HepG2 (cell line): ENCODE results near the gene ALDH3B1. TPM values are rescaled to one million over a fixed set of nuclear protein-coding genes. Genes with fewer than 3 reads are reported as not detected.
"Not testable (repeated sequence)": the region's sequence is repeated elsewhere in the genome, so short reads cannot be mapped to it uniquely, and the experiment has no call there.

Source experiments
- ATAC-seq: fragments of 200-7000 bp; cut with Tn5 transposase; 3 replicates; pipeline ENCODE4 v1.9.1; 2020; ENCODE audit warnings: mild to moderate bottlenecking, moderate library complexity
- BruUV-seq: library from RNA; stranded (reverse); fragments of 400-500 nt; replicated peaks from 2 replicates; lab custom pipeline; 2021; lab: Mats Ljungman, UMichigan
- CTCF ChIA-PET: fragments of 300-600 bp; formaldehyde crosslinking; extraction: SDS; loops from one replicate; lab custom pipeline; 2021; ENCODE audit warnings: low total read pairs, inconsistent platforms, low intra/inter-chr PET ratio; lab: Yijun Ruan, JAX
- POLR2A ChIA-PET: fragments of 350-600 bp; sonication (Branson Sonifier 250); formaldehyde crosslinking; loops from one replicate; lab custom pipeline; 2020; ENCODE audit warnings: antibody characterized with exemption, inconsistent platforms; lab: Yijun Ruan, JAX
- DNase-seq: peaks from one replicate; pipeline ENCODE4 v3.0.0-alpha.2; 2015; ENCODE audit warnings: low spot score
- FAIRE-seq: peaks from 3 replicates; lab custom pipeline; 2011; peaks lifted over from hg19 to GRCh38; lab: Jason Lieb, UNC
- H2AFZ ChIP-seq: one replicate; pipeline ENCODE4 v1.6.1; 2011; ENCODE audit warnings: low read length, inconsistent platforms
- H3K27ac ChIP-seq: fragments of 300-600 bp; 3 replicates; pipeline ENCODE4 v1.8.0; 2011; ENCODE audit warnings: mixed run types, mild to moderate bottlenecking, mixed read lengths, low read length, inconsistent platforms; ENCODE audit not compliant: insufficient read depth; ENCODE audit errors: extremely low read length
- H3K27me3 ChIP-seq, 2 experiments: fragments of 200-600 bp in 1 of 2; 2 replicates in 1 of 2; 3 replicates in 1 of 2; pipeline versions ENCODE4 v1.6.0 to v1.8.0; 2011; ENCODE audit warnings: low read length in 2 of 2, mild to moderate bottlenecking in 2 of 2, moderate library complexity in 2 of 2, inconsistent platforms in 1 of 2; ENCODE audit not compliant: insufficient read depth in 2 of 2, control insufficient read depth in 1 of 2
- H3K36me3 ChIP-seq, 2 experiments: fragments of 200-600 bp in 1 of 2; replicated peaks in 1 of 2; 2 replicates in 1 of 2; 3 replicates in 1 of 2; pipeline versions ENCODE4 v1.5.1 to v1.8.0; 2011; ENCODE audit warnings: low read length in 2 of 2, inconsistent platforms in 1 of 2; ENCODE audit not compliant: insufficient read depth in 2 of 2, control insufficient read depth in 1 of 2
- H3K4me1 ChIP-seq: 2 replicates; pipeline ENCODE4 v1.5.1; 2012; ENCODE audit warnings: low read length, inconsistent platforms; ENCODE audit not compliant: insufficient read depth
- H3K4me2 ChIP-seq: 2 replicates; pipeline ENCODE4 v1.6.0; 2011; ENCODE audit warnings: low read depth, low read length, inconsistent platforms
- H3K4me3 ChIP-seq, 3 experiments: fragments of 200-600 bp in 1 of 3; sonication (generic), shearing (Covaris generic) in 1 of 3; replicated peaks in 1 of 3; 2 replicates each; pipeline ENCODE4 v1.5.1; 2011 to 2016; ENCODE audit warnings: low read length in 3 of 3, inconsistent platforms in 2 of 3, low read depth in 2 of 3, mild to moderate bottlenecking in 2 of 3, control low read depth in 1 of 3, mixed read lengths in 1 of 3; ENCODE audit not compliant: insufficient read depth in 1 of 3
- H3K79me2 ChIP-seq: one replicate; pipeline ENCODE4 v1.6.1; 2011; ENCODE audit warnings: low read length, inconsistent platforms; ENCODE audit not compliant: insufficient read depth
- H3K9ac ChIP-seq: 2 replicates; pipeline ENCODE4 v1.6.0; 2011; ENCODE audit warnings: mild to moderate bottlenecking, low read depth, low read length, inconsistent platforms; ENCODE audit not compliant: insufficient read depth
- H3K9me3 ChIP-seq: 2 replicates; pipeline ENCODE4 v1.5.1; 2012; ENCODE audit warnings: mild to moderate bottlenecking, low read length
- H4K20me1 ChIP-seq: 2 replicates; pipeline ENCODE4 v1.6.0; 2011; ENCODE audit warnings: inconsistent platforms, mild to moderate bottlenecking, low read length, moderate library complexity; ENCODE audit not compliant: insufficient read depth
- THAP11 ChIP-seq: IDR thresholded peaks from 2 replicates; pipeline ENCODE4 v1.6.1; 2016; ENCODE audit warnings: missing biosample characterization, missing genetic modification reagents
- ZNF143 ChIP-seq: sonication (generic); formaldehyde crosslinking; IDR thresholded peaks from 2 replicates; pipeline ENCODE4 v1.4.0; 2020; ENCODE audit warnings: missing genetic modification reagents
- WGBS: methylation state at CpG from one replicate; pipeline ENCODE4 v1.1.6; 2017; ENCODE audit warnings: low lambda C conversion rate; 5-methylcytosine and 5-hydroxymethylcytosine counted together
- in situ Hi-C: cut with HindIII; loops from 2 replicates; pipeline ENCODE4 v1.10.0; 2017; ENCODE audit warnings: low pct_unique_long_range_greater_than_20kb; ENCODE audit not compliant: extremely low pct_ligation_motif_present
- intact Hi-C: fragments of 100-400 bp; cut with micrococcal nuclease; formaldehyde crosslinking; loops from one replicate; pipeline ENCODE4 v1.10.0; 2022; ENCODE audit not compliant: unreplicated experiment
- polyA plus RNA-seq, 8 experiments: library from polyadenylated mRNA; depleted of rRNA in 3 of 8; stranded (reverse) in 7 of 8; unstranded in 1 of 8; fragments of >200 nt; fragmentation: Illumina TruSeq in 4 of 8; extraction: Trizol in 4 of 8; gene quantifications; 2 replicates each; pipeline versions ENCODE4 v1.2.1 to v1.2.3, GENCODE V29; 2011 to 2016; ENCODE audit warnings: low read depth in 4 of 8, missing spikeins in 1 of 8, mixed read lengths in 1 of 8; ENCODE audit not compliant: insufficient read depth in 1 of 8
- total RNA-seq, 5 experiments: library from RNA; depleted of rRNA; stranded (reverse); fragments of >200 nt; fragmentation: Illumina TruSeq; extraction: Trizol; gene quantifications; 2 replicates each; pipeline ENCODE4 v1.2.3, GENCODE V29; 2016; ENCODE audit warnings: low read depth in 1 of 5

ALDH3B1 gene
- total and polyA plus RNA-seq, 2 of the 13 experiments (the other 11 are each of a cell fraction or from before 2014, with no cell fraction given), result 4.0 to 6.7 TPM

- POLR2A ChIA-PET, ATAC-seq, H3K36me3 ChIP-seq, in situ Hi-C loops, H3K79me2 ChIP-seq, H3K4me1 ChIP-seq, H4K20me1 ChIP-seq, DNase-seq, H3K27me3 ChIP-seq, H3K4me3 ChIP-seq, H2AFZ ChIP-seq, FAIRE-seq, intact Hi-C loops, H3K27ac ChIP-seq, H3K9me3 ChIP-seq, H3K9ac ChIP-seq, H3K4me2 ChIP-seq, BruUV-seq: not testable (repeated sequence)
- TF ChIP-seq ZNF143 (CRISPR knock-in tag), result peak; percentile 67
- TF ChIP-seq THAP11 (CRISPR knock-in tag), result peak; percentile 85
- CTCF ChIA-PET, result interaction anchor here (0.7 kb wide), 1 partner anchor 499 kb away, joined by 3 read pairs; no protein-coding TSS in a partner anchor
Observed at GRCh38 chr11:67964746-67965145, 45.4 kb upstream of the ALDH3B1 start.

- H3K9ac ChIP-seq, H2AFZ ChIP-seq, ATAC-seq, H3K79me2 ChIP-seq, H3K27me3 ChIP-seq, FAIRE-seq, POLR2A ChIA-PET, H3K27ac ChIP-seq, H4K20me1 ChIP-seq, in situ Hi-C loops, H3K4me1 ChIP-seq, DNase-seq, H3K4me3 ChIP-seq, H3K4me2 ChIP-seq, intact Hi-C loops, H3K36me3 ChIP-seq, BruUV-seq, H3K9me3 ChIP-seq, CTCF ChIA-PET: not testable (repeated sequence)
- WGBS, result 91% methylated on average over 13 of the region's 19 CpGs
Observed at GRCh38 chr11:67965830-67966348, 44.2 kb upstream of the ALDH3B1 start.

GRCh38 chr11:67974746-67975145, 35.4 kb upstream of the ALDH3B1 start:
- H3K9me3 ChIP-seq, FAIRE-seq, ATAC-seq, H3K4me2 ChIP-seq, H2AFZ ChIP-seq, H3K79me2 ChIP-seq, BruUV-seq, H3K4me1 ChIP-seq, H3K9ac ChIP-seq, H4K20me1 ChIP-seq, H3K27ac ChIP-seq, H3K27me3 ChIP-seq, H3K36me3 ChIP-seq, DNase-seq, H3K4me3 ChIP-seq, in situ Hi-C loops, intact Hi-C loops, CTCF ChIA-PET, POLR2A ChIA-PET: not testable (repeated sequence)
- WGBS, result 21% methylated on average over 12 of the region's 12 CpGs

- DNase-seq, result not testable (repeated sequence)
Observed at GRCh38 chr11:67978766-67979418, 31.2 kb upstream of the ALDH3B1 start.

More at GRCh38 chr11:67978766-67979418, 31.2 kb upstream of the ALDH3B1 start:
- H2AFZ ChIP-seq, H3K79me2 ChIP-seq, H3K4me2 ChIP-seq, H3K9ac ChIP-seq, H4K20me1 ChIP-seq, H3K4me1 ChIP-seq, H3K27me3 ChIP-seq, H3K36me3 ChIP-seq, H3K4me3 ChIP-seq, H3K27ac ChIP-seq, BruUV-seq, H3K9me3 ChIP-seq, CTCF ChIA-PET, ATAC-seq, in situ Hi-C loops, intact Hi-C loops, POLR2A ChIA-PET, FAIRE-seq: not testable (repeated sequence)
- WGBS, result 50% methylated on average over 11 of the region's 17 CpGs
